Hepatocyte (in vitro differentiated cells): ENCODE measurements around the gene ANKRD13A. TPM values are rescaled to one million over a fixed set of nuclear protein-coding genes. Genes with fewer than 3 reads are reported as not detected.

Experiments used
- DNase-seq: peaks from one replicate; pipeline ENCODE4 v3.0.0-alpha.2; 2016; ENCODE audit warnings: low spot score
- H2AFZ ChIP-seq: fragments of 200-600 bp; sonication (generic); 2 replicates; pipeline ENCODE4 v1.6.0; 2016; ENCODE audit warnings: antibody characterized with exemption, mild to moderate bottlenecking
- H3K27ac ChIP-seq: fragments of 200-600 bp; sonication (generic); 2 replicates; pipeline ENCODE4 v1.5.1; 2016; ENCODE audit warnings: mild to moderate bottlenecking
- H3K27me3 ChIP-seq: fragments of 200-600 bp; sonication (generic); 2 replicates; pipeline ENCODE4 v1.6.1; 2016
- H3K36me3 ChIP-seq: fragments of 200-600 bp; sonication (generic); replicated peaks from 2 replicates; pipeline ENCODE4 v1.5.1; 2016; ENCODE audit warnings: low read depth; ENCODE audit not compliant: insufficient read depth
- H3K4me1 ChIP-seq: fragments of 200-600 bp; sonication (generic); 2 replicates; pipeline ENCODE4 v1.5.1; 2016; ENCODE audit warnings: mild to moderate bottlenecking, moderate library complexity; ENCODE audit not compliant: insufficient read depth
- H3K4me2 ChIP-seq: fragments of 200-600 bp; sonication (generic); 2 replicates; pipeline ENCODE4 v1.6.0; 2016
- H3K4me3 ChIP-seq: fragments of 200-600 bp; sonication (generic); 2 replicates; pipeline ENCODE4 v1.5.1; 2016; ENCODE audit warnings: mild to moderate bottlenecking
- H3K79me2 ChIP-seq: fragments of 200-600 bp; sonication (generic); 2 replicates; pipeline ENCODE4 v1.6.0; 2017; ENCODE audit warnings: mild to moderate bottlenecking
- H3K9me2 ChIP-seq: fragments of 200-600 bp; sonication (generic); replicated peaks from 2 replicates; pipeline ENCODE4 v1.6.0; 2017; ENCODE audit warnings: mild to moderate bottlenecking; ENCODE audit not compliant: insufficient read depth
- H3K9me3 ChIP-seq: fragments of 200-600 bp; sonication (generic); 2 replicates; pipeline ENCODE4 v1.5.1; 2016; ENCODE audit warnings: low read depth, mild to moderate bottlenecking
- H4K20me1 ChIP-seq: fragments of 200-600 bp; sonication (generic); 2 replicates; pipeline ENCODE4 v1.6.0; 2016; ENCODE audit warnings: mild to moderate bottlenecking; ENCODE audit not compliant: insufficient read depth, poor library complexity, severe bottlenecking
- CTCF ChIP-seq: fragments of 200-600 bp; sonication (generic); IDR thresholded peaks from 2 replicates; pipeline ENCODE4 v1.5.1; 2016; ENCODE audit warnings: antibody characterized with exemption, mild to moderate bottlenecking; ENCODE audit not compliant: poor library complexity
- EZH2 ChIP-seq: fragments of 200-600 bp; sonication (generic); IDR thresholded peaks from 2 replicates; pipeline ENCODE4 v1.6.1; 2016; ENCODE audit warnings: antibody characterized with exemption, mild to moderate bottlenecking, borderline replicate concordance
- EZH2phosphoT487 ChIP-seq: fragments of 200-600 bp; sonication (generic); IDR thresholded peaks from one replicate; pipeline ENCODE4 v1.6.1; 2018; ENCODE audit warnings: antibody characterized with exemption, mild to moderate bottlenecking, low read depth, moderate library complexity; ENCODE audit not compliant: unreplicated experiment, severe bottlenecking
- WGBS: methylation state at CpG from one replicate; pipeline ENCODE4 v1.1.6; 2016; ENCODE audit warnings: low lambda C conversion rate; ENCODE audit errors: missing lambda C conversion rate; 5-methylcytosine and 5-hydroxymethylcytosine counted together
- polyA plus RNA-seq: library from polyadenylated mRNA; unstranded; fragments of >200 nt; fragmentation: Nextera tagmentation; extraction: Ambion mirVana; gene quantifications from 2 replicates; pipeline ENCODE4 v1.2.1, GENCODE V29; 2016
- total RNA-seq: library from RNA; depleted of rRNA; stranded (reverse); fragments of >200 nt; gene quantifications from 2 replicates; pipeline ENCODE4 v1.2.3, GENCODE V29; 2014

Gene ANKRD13A
- total and polyA plus RNA-seq, 2 experiments from 2014 or later, result 13.2 to 55.3 TPM

GRCh38 chr12:109988274-109988673 lies 11.0 kb upstream of the ANKRD13A start:
- H3K79me2 ChIP-seq, result peaks cover 22% of the 10 kb centered on the region
- no peaks in the 10 kb centered on the region for H3K36me3 ChIP-seq
- H3K27ac ChIP-seq, result no peak overlapping the region

GRCh38 chr12:109988903-109989302 lies 10.3 kb upstream of the ANKRD13A start:
- Histone ChIP-seq H4K20me1 (no peaks in the 10 kb centered on the region), H3K36me3 (no peaks in the 10 kb centered on the region), H3K4me1 (peaks cover 9% of the 10 kb centered on the region), H3K9me2 (no peaks in the 10 kb centered on the region), H3K4me3 (no peak overlapping the region), H3K27me3 (no peaks in the 10 kb centered on the region), H3K79me2 (peaks cover 28% of the 10 kb centered on the region), H2AFZ (no peak overlapping the region), H3K4me2 (peak overlapping the region; percentile 31), H3K27ac (peak overlapping the region; percentile 7), H3K9me3 (no peaks in the 10 kb centered on the region)
- WGBS, result 87% methylated on average over 8 of the region's 8 CpGs
- no peak for DNase-seq
- TF ChIP-seq EZH2phosphoT487 (no peak), EZH2 (no peak), CTCF (no peak)

More at GRCh38 chr12:109988274-109988673, 11.0 kb upstream of the ANKRD13A start:
- H3K4me2 ChIP-seq, result no peak overlapping the region
- WGBS, result 97% methylated on average over 10 of the region's 10 CpGs
- H3K4me1 ChIP-seq, result peaks cover 7% of the 10 kb centered on the region
- no peak for TF ChIP-seq EZH2phosphoT487
- TF ChIP-seq CTCF, result no peak
- TF ChIP-seq EZH2, result no peak
- no peaks in the 10 kb centered on the region for H3K27me3 ChIP-seq
- H2AFZ ChIP-seq, result no peak overlapping the region
- DNase-seq, result no peak
- no peaks in the 10 kb centered on the region for H4K20me1 ChIP-seq
- H3K9me2 ChIP-seq, result no peaks in the 10 kb centered on the region
- H3K9me3 ChIP-seq, result no peaks in the 10 kb centered on the region
- H3K4me3 ChIP-seq, result no peak overlapping the region

DNA sequence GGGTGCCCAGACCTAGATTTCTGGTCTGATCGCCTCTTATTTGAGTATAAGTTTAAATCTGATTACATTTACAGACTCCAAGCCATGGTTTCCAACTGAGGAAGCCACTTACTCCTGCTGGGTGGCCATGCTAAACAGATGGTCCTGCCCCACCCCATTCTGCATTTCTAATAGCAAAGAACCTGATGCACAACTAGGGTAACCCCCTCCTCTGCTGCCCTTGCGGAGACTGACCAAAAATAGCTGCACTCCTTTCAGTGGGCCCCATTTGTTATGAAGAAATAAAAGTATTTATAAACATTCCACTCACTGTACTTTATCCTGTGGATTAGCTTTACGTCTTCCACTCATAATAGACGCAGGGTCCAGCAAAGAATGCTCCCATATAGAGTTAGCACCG lies 9.8 kb upstream of the ANKRD13A start:
- peak overlapping the region; percentile 31 for H3K4me2 ChIP-seq
- 67% methylated on average over 5 of the region's 5 CpGs for WGBS

More for the DNA sequence above, 9.8 kb upstream of the ANKRD13A start:
- no peaks in the 10 kb centered on the region for H3K36me3 ChIP-seq
- H3K27me3 ChIP-seq, result no peaks in the 10 kb centered on the region
- H3K9me3 ChIP-seq, result no peaks in the 10 kb centered on the region
- peak overlapping the region; percentile 7 for H3K27ac ChIP-seq
- peaks cover 33% of the 10 kb centered on the region for H3K79me2 ChIP-seq
- peaks cover 14% of the 10 kb centered on the region for H3K4me1 ChIP-seq
- no peak for TF ChIP-seq EZH2phosphoT487
- no peak for TF ChIP-seq CTCF
- TF ChIP-seq EZH2, result no peak
- no peaks in the 10 kb centered on the region for H3K9me2 ChIP-seq
- H3K4me3 ChIP-seq, result no peak overlapping the region
- no peak overlapping the region for H2AFZ ChIP-seq
- DNase-seq, result no peak
- H4K20me1 ChIP-seq, result peaks cover 3% of the 10 kb centered on the region
